HepG2 (cell line): ENCODE data around the gene ADH1C. TPM values are rescaled to one million over a fixed set of nuclear protein-coding genes. Genes with fewer than 3 reads are reported as not detected.

Experiments
- ATF5 ChIP-seq: sonication (generic); formaldehyde crosslinking; IDR thresholded peaks from 2 replicates; pipeline ENCODE4 v1.4.0; 2020; ENCODE audit warnings: mild to moderate bottlenecking, low read depth, missing genetic modification reagents
- ATF6 ChIP-seq: sonication (generic); formaldehyde crosslinking; conservative IDR thresholded peaks from 2 replicates; pipeline ENCODE4 v1.4.0; 2020; ENCODE audit warnings: missing genetic modification reagents
- DMAP1 ChIP-seq: IDR thresholded peaks from 2 replicates; pipeline ENCODE4 v1.6.1; 2016
- KDM3A ChIP-seq: IDR thresholded peaks from 2 replicates; pipeline ENCODE4 v1.6.1; 2018; ENCODE audit warnings: low read depth, missing compliant biosample characterization
- MIER2 ChIP-seq: IDR thresholded peaks from 2 replicates; pipeline ENCODE4 v1.6.1; 2016; ENCODE audit warnings: missing biosample characterization, missing genetic modification reagents
- NFKB2 ChIP-seq: sonication (generic); formaldehyde crosslinking; IDR thresholded peaks from 2 replicates; pipeline ENCODE4 v1.4.0; 2020; ENCODE audit warnings: missing genetic modification reagents, borderline replicate concordance
- PRDM4 ChIP-seq: sonication (generic); formaldehyde crosslinking; IDR thresholded peaks from 2 replicates; pipeline ENCODE4 v1.9.0; 2021; ENCODE audit warnings: missing genetic modification reagents, borderline replicate concordance
- ZNF143 ChIP-seq: sonication (generic); formaldehyde crosslinking; IDR thresholded peaks from 2 replicates; pipeline ENCODE4 v1.4.0; 2020; ENCODE audit warnings: missing genetic modification reagents
- ZNF160 ChIP-seq: sonication (generic); formaldehyde crosslinking; IDR thresholded peaks from 2 replicates; pipeline ENCODE4 v1.8.0; 2022; ENCODE audit warnings: mild to moderate bottlenecking, inconsistent platforms, missing genetic modification reagents
- ZSCAN21 ChIP-seq: sonication (generic); formaldehyde crosslinking; IDR thresholded peaks from 2 replicates; pipeline ENCODE4 v1.8.0; 2022; ENCODE audit warnings: mild to moderate bottlenecking, missing genetic modification reagents, moderate library complexity, borderline replicate concordance
- polyA plus RNA-seq, 8 experiments: library from polyadenylated mRNA; depleted of rRNA in 3 of 8; stranded (reverse) in 7 of 8; unstranded in 1 of 8; fragments of >200 nt; fragmentation: Illumina TruSeq in 4 of 8; extraction: Trizol in 4 of 8; gene quantifications; 2 replicates each; pipeline versions ENCODE4 v1.2.1 to v1.2.3, GENCODE V29; 2011 to 2016; ENCODE audit warnings: low read depth in 4 of 8, missing spikeins in 1 of 8, mixed read lengths in 1 of 8; ENCODE audit not compliant: insufficient read depth in 1 of 8
- total RNA-seq, 5 experiments: library from RNA; depleted of rRNA; stranded (reverse); fragments of >200 nt; fragmentation: Illumina TruSeq; extraction: Trizol; gene quantifications; 2 replicates each; pipeline ENCODE4 v1.2.3, GENCODE V29; 2016; ENCODE audit warnings: low read depth in 1 of 5

The ADH1C gene
- total and polyA plus RNA-seq, 2 of the 13 experiments (the other 11 are each of a cell fraction or from before 2014, with no cell fraction given) = not detected

GRCh38 chr4:99379571-99379970, 27.0 kb upstream of the ADH1C start (continued):
- TF ChIP-seq ZNF160 (no peak), DMAP1 (CRISPR knock-in tag) (no peak), MIER2 (CRISPR knock-in tag) (no peak), ATF6 (CRISPR knock-in tag) (no peak), NFKB2 (CRISPR knock-in tag) (no peak), PRDM4 (no peak), ZSCAN21 (CRISPR knock-in tag) (no peak), ZNF143 (CRISPR knock-in tag) (no peak), ATF5 (no peak), KDM3A (no peak)
